Stimulated activated CD8-positive, alpha-beta memory T cell treated with anti-CD3 and anti-CD28 coated beads, Interleukin-12 subunit alpha, Interleukin-12 subunit beta, amount 100 ng/mL, for 4 hours (primary cell): ENCODE data around the gene GATAD2B.
"Not testable (repeated sequence)": the region's sequence is repeated elsewhere in the genome, so short reads cannot be mapped to it uniquely, and the experiment has no call there.

ENCODE experiments used
- DNase-seq: peaks from one replicate; pipeline ENCODE4 v3.0.0-alpha.2; 2020; ENCODE audit warnings: low read depth

Gene GATAD2B

DNA sequence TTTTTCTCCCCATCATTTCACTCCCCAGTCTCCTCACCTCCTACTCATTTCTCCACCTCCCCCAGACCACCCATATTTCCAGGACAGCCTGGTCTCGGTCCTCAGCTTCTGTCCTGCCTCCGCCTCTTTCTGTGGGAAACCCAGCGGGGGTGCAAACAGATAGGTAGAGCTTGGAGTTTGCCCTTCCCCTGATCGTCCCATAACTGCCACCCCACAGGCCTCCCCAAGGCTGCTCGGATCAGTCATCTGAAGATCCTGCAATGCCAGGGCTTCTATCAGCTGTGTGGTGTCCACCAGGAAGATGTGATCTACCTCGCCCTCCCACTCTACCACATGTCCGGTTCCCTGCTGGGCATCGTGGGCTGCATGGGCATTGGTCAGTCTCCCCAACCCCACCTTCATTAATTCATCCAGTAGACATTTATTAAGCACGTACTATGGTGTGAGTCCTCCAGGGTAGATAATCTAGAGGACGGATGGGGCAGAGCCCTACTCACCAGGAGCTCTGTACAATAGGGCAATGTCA is 145.9 kb downstream of the GATAD2B start:
- DNase-seq = no peak

DNA sequence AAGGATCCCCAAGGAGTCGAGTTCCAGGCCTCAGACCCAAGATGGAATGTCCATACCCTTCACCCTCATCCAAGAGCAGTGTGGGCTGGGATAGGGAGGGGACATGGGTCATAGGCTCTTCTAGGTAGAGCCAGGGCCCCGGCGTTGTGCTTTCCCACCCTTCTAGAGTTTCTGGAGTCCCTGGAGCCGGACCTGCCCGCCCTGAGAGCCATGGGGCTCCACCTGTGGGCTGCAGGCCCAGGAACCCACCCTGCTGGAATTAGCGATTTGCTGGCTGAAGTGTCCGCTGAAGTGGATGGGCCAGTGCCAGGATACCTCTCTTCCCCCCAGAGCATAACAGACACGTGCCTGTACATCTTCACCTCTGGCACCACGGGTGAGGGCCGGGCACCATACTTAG is 146.4 kb downstream of the GATAD2B start:
- DNase-seq = no peak

DNA sequence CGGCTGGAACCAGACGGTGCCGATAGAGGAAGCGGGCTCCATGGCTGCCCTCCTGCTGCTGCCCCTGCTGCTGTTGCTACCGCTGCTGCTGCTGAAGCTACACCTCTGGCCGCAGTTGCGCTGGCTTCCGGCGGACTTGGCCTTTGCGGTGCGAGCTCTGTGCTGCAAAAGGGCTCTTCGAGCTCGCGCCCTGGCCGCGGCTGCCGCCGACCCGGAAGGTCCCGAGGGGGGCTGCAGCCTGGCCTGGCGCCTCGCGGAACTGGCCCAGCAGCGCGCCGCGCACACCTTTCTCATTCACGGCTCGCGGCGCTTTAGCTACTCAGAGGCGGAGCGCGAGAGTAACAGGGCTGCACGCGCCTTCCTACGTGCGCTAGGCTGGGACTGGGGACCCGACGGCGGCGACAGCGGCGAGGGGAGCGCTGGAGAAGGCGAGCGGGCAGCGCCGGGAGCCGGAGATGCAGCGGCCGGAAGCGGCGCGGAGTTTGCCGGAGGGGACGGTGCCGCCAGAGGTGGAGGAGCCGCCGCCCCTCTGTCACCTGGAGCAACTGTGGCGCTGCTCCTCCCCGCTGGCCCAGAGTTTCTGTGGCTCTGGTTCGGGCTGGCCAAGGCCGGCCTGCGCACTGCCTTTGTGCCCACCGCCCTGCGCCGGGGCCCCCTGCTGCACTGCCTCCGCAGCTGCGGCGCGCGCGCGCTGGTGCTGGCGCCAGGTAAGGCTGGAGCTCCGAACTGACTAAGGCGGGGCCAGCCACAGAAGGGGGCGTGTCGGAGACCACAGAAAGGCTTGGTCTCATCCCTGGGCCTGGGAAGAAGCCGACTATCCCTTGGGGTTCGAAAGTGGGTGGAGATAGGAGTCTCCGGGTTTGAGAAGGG is 147.1 kb downstream of the GATAD2B start:
- DNase-seq = peak; percentile 51

- DNase-seq = no peak
Measured at GRCh38 chr1:153774780-153775457, 147.9 kb downstream of the GATAD2B start, which contains the start of gene SLC27A3. TSS of gene SLC27A3 (plus strand) at chr1:153775407. CDS start at chr1:153775498, 91 bp downstream.

- DNase-seq = no peak
Measured at GRCh38 chr1:153774026-153774595, 148.7 kb downstream of the GATAD2B start.

- DNase-seq = no peak
Measured at GRCh38 chr1:153773096-153773921, 149.5 kb downstream of the GATAD2B start.

DNA sequence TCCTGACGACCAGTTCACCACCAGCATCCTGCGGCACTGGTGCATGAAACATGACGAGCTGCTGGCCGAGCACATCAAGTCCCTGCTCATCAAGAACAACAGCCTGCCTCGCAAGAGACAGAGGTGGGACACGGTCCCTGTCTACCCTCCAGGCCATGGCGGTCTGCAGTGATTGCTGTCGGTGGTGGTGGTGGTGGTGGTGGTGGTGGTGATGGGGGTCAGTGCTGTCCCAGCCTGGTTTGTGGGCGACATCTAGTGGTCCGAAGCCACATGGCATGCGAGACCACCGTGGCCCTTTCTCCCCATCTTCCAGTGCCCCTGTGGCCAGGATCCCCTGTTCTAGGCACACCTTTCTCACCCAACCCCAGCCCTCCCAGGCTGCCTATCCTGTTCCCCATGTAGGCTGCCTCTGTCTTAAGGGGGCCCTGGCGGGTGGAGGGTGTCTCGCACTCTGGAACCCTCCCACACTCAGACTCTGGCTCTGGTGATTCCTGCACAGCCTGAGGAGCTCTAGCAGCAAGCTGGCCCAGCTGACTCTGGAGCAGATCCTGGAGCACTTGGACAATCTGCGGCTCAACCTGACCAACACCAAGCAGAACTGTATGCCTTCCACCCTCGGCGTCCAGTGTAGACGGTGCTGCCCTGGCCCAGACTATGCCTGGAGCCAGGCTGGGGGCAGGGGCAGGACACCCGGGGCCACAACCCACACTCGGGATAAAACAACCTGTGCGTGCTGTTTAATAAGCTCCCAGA is 150.8 kb downstream of the GATAD2B start:
- DNase-seq = no peak

GRCh38 chr1:153771261-153771660 is 151.5 kb downstream of the GATAD2B start:
- no peak for DNase-seq

DNA sequence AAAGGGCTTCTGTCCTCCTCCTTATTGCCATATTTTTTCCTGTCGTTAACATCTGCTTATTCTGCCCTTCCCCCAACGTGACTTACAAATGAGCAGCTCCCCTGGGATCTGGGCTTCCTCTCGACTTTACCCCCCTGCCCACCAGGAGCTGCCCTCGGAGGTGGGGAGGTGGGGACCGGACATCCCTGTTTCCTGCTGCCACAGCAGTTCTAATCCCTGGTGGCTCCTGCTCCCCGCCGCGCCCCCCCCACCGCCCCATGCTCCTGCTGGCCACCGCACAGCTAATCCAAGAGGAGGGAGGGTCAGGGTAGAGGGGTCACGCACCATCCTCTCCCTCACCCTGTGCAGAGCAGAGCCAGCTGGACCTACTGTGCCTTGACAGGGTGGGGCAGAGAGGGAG is 152.0 kb downstream of the GATAD2B start:
- DNase-seq = no peak

DNA sequence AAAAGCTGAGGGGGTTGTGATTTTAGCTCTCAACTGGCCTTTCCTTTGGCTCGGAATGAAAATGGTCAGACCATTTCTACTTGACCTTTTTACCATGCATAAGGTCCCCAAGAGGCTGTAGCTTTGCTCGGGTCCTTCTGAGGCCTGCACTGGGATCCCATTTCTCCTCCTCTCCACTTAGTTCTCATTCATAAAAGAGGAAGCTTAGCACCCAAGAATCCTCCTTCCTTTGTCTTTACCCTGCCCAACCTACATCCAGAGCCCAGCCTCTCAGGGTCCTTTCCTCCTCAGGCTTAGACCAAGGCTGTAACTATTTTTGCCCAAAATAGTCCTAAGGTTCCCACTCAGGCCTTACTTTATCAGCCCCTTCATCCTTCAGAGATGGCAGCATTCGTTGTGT is 153.6 kb downstream of the GATAD2B start:
- DNase-seq = no peak

- no peak for DNase-seq
Measured at GRCh38 chr1:153768316-153769181, 154.2 kb downstream of the GATAD2B start.

DNA sequence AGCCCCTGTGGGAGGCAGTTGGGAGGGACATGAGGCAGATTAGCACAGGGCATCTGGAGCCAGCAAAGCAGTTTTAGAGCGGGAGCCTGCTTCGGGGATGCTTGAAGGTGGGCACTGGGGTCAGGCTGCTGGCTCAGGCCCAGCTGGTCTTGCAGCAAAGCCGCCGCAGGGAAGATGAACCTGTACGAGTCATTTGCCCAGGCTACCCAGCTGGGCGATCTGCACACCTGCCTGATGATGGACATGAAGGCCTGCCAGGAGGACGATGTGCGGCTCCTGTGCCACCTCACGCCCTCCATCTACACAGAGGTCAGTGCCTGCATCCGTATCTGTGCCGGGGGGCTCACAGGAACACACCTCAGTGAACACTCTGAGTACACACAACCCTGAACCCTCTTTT is 155.3 kb downstream of the GATAD2B start:
- DNase-seq = no peak

DNA sequence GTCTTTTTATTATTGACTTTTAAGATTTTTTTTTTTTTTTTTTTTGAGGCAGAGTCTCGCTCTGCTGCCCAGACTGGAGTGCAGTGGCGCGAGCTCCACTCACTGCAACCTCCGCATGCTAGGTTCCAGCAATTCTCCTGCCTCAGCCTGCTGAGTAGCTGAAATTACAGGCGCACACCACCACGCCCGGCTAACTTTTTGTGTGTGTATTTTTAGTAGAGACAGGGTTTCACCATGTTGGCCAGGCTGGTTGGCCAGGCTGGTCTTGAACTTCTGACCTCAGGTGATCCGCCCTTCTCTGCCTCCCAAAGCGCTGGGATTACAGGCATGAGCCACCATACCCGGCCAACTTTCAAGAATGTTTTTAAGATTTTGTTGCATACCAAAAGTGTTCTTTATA is 156.1 kb downstream of the GATAD2B start:
- not testable (repeated sequence) for DNase-seq

DNA sequence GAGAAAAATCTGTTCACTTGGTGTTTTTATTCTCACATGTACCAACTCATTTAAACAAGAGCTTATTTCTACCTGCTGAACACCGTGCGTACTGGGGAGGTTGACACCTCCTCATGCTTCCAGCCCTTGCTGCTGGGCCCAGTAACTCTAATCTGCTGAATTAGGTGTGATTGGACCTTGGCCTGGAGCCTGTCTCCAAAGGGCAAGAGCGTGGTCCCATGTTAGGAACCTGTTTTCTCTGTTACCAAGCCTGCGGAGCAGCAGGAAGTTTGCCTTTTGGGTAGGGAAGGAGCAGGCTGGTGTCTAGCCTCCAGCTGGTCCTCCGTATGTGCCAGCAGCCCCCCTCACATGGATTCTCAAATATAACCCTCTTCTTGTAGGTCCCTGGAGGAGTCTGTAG is 158.5 kb downstream of the GATAD2B start:
- no peak for DNase-seq

DNA sequence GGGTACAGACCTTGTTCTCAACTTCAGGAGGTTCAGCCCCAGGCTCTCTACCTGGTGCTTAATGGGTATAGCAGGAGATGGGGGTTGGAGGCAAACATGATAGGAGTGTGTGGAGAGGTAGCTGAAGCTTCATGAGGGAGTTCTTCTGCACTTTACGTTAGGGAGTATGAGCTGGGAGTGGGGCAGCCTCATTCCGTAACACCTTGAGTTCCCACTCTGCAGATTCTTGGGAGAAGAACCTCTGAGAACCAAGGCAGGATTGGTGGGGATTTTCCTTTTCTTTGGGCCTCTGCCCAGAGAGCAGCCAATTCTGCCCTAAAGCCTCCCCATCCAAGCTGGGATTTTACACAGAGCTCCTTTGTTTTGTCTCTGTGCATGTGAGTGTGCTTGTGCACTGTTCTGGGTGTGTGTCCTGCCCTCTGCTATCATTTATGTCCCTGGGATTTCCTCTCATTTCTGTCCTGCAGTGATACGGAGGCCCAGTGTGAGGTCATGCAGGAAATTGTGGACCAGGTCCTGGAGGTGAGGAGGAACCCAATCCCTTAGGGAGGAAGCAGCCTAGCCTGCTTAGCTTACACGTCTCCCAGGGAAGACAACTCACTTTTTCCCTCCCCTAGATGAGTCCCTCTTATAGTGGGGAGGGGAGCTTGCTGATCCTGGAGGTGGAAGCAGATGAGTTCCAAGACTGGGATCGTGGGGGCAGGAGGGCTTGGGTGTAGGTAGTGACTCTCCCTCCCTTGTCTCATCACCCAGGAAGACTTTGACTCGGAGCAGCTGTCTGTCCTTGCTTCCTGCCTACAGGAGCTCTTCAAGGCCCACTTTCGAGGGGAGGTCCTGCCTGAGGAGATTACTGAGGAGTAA is 159.2 kb downstream of the GATAD2B start:
- no peak for DNase-seq

- no peak for DNase-seq
Measured at GRCh38 chr1:153760440-153760839, 162.3 kb downstream of the GATAD2B start.
